Umbilical cord (tissue), 2 donors: ENCODE data around the gene C2orf76. TPM values are rescaled to one million over a fixed set of nuclear protein-coding genes. Genes with fewer than 3 reads are reported as not detected.
"Not testable (repeated sequence)": the region's sequence is repeated elsewhere in the genome, so short reads cannot be mapped to it uniquely, and the experiment has no call there.

ENCODE experiments used
- DNase-seq: peaks from one replicate; pipeline ENCODE4 v3.0.0-alpha.2; 2015; ENCODE audit warnings: low spot score
- total RNA-seq: library from RNA; depleted of rRNA; stranded (reverse); fragments of >200 nt; gene quantifications from one replicate; pipeline ENCODE4 v1.2.3, GENCODE V29; 2014; ENCODE audit warnings: low replicate concordance; ENCODE audit not compliant: insufficient read depth

Gene C2orf76
- total RNA-seq: 12.8 TPM

- DNase-seq: peak; percentile 96
Measured at GRCh38 chr2:119366649-119367471, at the start of gene C2orf76, which contains the start of gene DBI. Gene C2orf76 (minus strand): TSS chr2:119366834. CDS start chr2:119339959, 26,875 bp downstream. Gene DBI (plus strand): TSS chr2:119366977. CDS start chr2:119367052, 75 bp downstream.

- no peak for DNase-seq
Measured at GRCh38 chr2:119415630-119416029, 49.0 kb upstream of the C2orf76 start.

- DNase-seq: no peak
Measured at GRCh38 chr2:119414894-119415293, 48.3 kb upstream of the C2orf76 start.

GRCh38 chr2:119409506-119409905 is 42.9 kb upstream of the C2orf76 start:
- DNase-seq: no peak

- DNase-seq: peak; percentile 32
Measured at GRCh38 chr2:119408221-119408619, 41.6 kb upstream of the C2orf76 start.

GRCh38 chr2:119407430-119408220 is 41.0 kb upstream of the C2orf76 start:
- peak; percentile 66 for DNase-seq

GRCh38 chr2:119405151-119405550 is 38.5 kb upstream of the C2orf76 start:
- no peak for DNase-seq

- not testable (repeated sequence) for DNase-seq
Measured at GRCh38 chr2:119403618-119404017, 37.0 kb upstream of the C2orf76 start.

GRCh38 chr2:119402645-119403560 is 36.3 kb upstream of the C2orf76 start:
- peak; percentile 32 for DNase-seq

- no peak for DNase-seq
Measured at GRCh38 chr2:119402106-119402505, 35.5 kb upstream of the C2orf76 start.

- no peak for DNase-seq
Measured at GRCh38 chr2:119397196-119397595, 30.6 kb upstream of the C2orf76 start.

- no peak for DNase-seq
Measured at GRCh38 chr2:119393971-119394748, 27.5 kb upstream of the C2orf76 start.

GRCh38 chr2:119389615-119390306 is 23.1 kb upstream of the C2orf76 start:
- DNase-seq: peak; percentile 65

- DNase-seq: peak; percentile 47
Measured at GRCh38 chr2:119387381-119388129, 20.9 kb upstream of the C2orf76 start.

- no peak for DNase-seq
Measured at GRCh38 chr2:119385466-119385865, 18.8 kb upstream of the C2orf76 start.

GRCh38 chr2:119384971-119385370 is 18.3 kb upstream of the C2orf76 start:
- no peak for DNase-seq

- DNase-seq: peak; percentile 26
Measured at GRCh38 chr2:119383410-119384140, 16.9 kb upstream of the C2orf76 start.

- DNase-seq: no peak
Measured at GRCh38 chr2:119378566-119378965, 11.9 kb upstream of the C2orf76 start.

- no peak for DNase-seq
Measured at GRCh38 chr2:119377993-119378345, 11.3 kb upstream of the C2orf76 start.
